ENCODE results near the gene KRTAP4-6. TPM values are rescaled to one million over a fixed set of nuclear protein-coding genes. Genes with fewer than 3 reads are reported as not detected.
A peak's percentile ranks its signal among the peaks of the same experiment; 100 is the strongest.
"Not testable (repeated sequence)": the region's sequence is repeated elsewhere in the genome, so short reads cannot be mapped to it uniquely, and the experiment has no call there.

KRTAP4-6 gene
- total RNA-seq, 1 experiment from 2014 or later: not detected

DNA sequence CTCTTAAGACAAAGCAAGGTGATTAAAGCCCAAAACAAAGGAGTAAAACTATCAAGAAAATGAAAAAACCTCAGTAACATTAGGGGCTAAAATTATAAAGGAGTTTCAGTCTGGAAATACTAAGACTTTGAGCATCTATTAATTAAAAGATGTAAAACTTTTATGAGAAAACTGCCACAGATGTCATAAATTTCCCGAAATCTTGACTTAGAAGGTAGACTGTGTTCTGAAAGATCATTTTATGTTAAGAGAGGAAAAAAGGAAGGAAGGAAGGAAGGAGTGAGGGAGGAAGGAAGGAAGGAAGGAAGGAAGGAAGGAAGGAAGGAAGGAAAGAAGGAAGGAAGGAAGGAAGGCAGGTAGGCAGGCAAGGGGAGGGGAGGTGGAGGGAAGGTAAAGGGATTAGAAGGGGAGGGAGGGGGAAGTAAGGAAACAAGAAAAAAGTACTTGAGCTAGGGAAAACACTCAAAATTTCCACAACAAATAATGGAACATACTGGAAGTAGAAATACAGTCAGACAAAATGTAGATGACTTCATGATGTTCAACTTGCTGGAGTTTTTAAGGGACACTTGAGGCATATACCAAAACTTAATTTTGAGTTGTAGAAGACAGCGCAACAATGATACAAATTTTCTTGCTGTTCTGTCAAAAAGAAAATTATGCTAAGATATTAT, 7.3 kb upstream of the KRTAP4-6 start:
- DNase-seq (ENCODE audit: low read depth): no peak

- no peak for DNase-seq (ENCODE audit: low read depth)
Measured at GRCh38 chr17:41145261-41145660, 4.9 kb upstream of the KRTAP4-6 start.

- no peak for DNase-seq (ENCODE audit: low read depth)
Measured at GRCh38 chr17:41144846-41145245, 4.5 kb upstream of the KRTAP4-6 start.

DNA sequence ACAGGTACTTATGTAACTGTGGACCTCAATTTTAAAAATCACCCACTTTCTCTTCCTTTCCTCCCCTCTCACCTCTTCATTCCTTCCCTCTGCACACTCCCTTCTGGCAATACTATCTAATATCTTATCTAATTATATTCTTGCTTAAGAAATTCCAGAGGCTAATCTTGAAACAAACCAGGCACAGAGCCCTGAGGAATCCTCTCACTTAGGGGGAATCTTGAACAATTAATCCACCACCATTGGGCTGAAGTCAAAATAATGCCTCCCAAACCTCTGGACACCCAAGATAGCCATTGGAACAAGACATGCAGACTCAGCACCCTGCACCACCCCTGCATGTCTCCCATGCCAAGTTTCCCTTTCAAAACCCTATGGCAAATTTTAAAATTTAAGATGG, 1.0 kb upstream of the KRTAP4-6 start:
- no peak for DNase-seq (ENCODE audit: low read depth)

- not testable (repeated sequence) for DNase-seq (ENCODE audit: low read depth)
Measured at GRCh38 chr17:41139865-41140264, 479 bp downstream of the KRTAP4-6 start.

DNA sequence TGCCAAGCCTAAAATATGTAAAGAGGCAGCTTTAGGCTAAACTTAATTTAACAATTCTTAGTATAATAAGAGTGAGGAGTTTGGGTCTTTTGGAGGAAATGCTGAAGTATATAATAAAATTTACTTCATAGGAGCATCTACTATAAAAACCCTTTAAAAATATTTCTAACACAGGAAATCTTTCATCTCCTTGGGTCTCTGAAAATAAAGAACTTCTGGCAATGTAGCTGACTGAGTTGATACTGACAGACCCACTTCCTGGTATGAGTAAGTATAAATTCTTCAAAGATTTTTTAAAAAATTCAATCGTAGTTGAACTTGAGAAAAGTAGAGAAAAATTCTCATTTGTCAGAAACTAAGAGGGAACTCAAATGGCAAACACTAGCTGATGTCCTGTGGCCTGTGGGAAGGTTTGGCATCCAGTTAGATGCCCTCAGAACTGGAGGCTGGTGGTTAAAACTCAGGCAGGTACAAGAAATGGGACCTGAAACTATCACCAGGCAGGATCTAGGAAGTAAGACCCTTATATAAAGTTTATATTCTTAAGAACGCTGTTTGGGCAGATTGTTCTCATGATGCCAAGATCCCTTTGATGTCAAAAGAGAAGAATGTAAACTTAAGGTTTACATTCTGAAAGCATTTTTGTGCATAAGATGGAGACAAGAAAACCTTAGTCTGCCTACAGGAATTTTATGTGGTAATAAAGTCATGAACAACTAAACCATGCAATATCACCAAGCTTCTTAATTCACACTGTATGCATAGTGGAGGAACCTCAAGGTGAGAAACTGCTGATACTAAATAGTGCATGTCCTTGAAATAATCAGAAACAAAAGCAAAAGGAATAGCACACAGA, 6.2 kb downstream of the KRTAP4-6 start:
- DNase-seq (ENCODE audit: low read depth): no peak

GRCh38 chr17:41131979-41132378, 8.4 kb downstream of the KRTAP4-6 start:
- DNase-seq (ENCODE audit: low read depth): peak; percentile 75

- no peak for DNase-seq (ENCODE audit: low read depth)
Measured at GRCh38 chr17:41127371-41127770, 13.0 kb downstream of the KRTAP4-6 start.

DNA sequence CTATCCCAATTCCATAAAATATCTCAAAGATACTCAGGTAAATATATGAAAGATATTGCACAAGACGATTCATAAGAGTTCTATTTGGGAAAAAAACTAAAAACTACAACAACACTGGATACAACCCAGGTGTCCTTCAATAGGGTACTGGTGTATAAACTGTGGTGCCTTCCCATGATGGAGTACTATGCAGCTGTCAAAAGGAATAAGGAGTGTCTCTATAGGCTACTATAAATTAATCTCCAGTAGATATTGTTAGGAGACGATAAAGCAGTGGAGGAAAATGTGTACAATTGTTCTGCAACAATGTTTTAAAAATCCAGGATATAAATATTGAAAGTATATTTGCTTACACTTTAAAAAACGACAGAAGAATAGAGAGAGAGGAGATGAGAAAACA, 13.9 kb downstream of the KRTAP4-6 start:
- no peak for DNase-seq (ENCODE audit: low read depth)

DNA sequence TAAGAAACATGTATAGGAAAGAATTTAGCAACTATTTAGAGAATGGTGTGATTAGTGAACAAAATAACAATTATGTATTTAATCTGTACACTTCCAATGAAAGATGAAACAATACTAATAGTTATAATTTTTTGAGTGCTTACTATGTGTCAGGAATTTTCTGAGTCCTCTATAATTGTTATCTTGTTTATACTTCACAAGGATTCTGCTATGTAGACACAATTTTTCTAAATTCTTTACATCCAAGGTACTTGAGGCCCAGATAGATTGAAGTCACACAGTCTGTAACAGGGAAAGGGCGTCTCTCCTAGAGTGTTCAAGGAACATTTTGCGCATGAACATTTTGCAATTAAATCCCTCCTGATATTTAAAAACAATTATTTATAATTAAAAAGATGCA, 15.3 kb downstream of the KRTAP4-6 start:
- no peak for DNase-seq (ENCODE audit: low read depth)

- DNase-seq (ENCODE audit: low read depth): not testable (repeated sequence)
Measured at GRCh38 chr17:41123991-41124371, 16.4 kb downstream of the KRTAP4-6 start, which contains the start of gene KRTAP4-12. Gene KRTAP4-12, minus strand, starts transcription at chr17:41124182. Its CDS starts 60 bp downstream, at chr17:41124122.

GRCh38 chr17:41123292-41123990, 16.9 kb downstream of the KRTAP4-6 start:
- not testable (repeated sequence) for DNase-seq (ENCODE audit: low read depth)

DNA sequence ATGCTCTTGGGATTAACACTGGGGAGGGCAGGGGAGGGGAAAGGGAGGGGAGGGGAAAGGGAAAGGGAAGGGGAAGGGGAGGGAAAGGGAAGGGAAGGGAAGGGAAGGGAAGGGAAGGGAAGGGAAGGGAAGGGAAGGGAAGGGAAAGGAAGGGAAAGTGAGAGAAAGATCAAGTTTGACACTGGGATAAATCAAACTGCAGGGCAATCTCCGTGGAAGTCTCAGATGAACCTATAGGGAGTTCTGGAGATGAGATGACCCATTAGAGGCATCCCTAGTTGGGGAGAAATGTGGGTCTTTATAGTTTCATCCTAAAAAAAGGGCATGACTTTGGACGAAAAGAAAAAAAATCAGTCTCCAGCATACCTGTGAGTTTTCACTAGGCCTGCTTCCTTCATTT, 18.6 kb downstream of the KRTAP4-6 start:
- no peak for DNase-seq (ENCODE audit: low read depth)

GRCh38 chr17:41119696-41120690, 20.4 kb downstream of the KRTAP4-6 start:
- DNase-seq (ENCODE audit: low read depth): peak; percentile 45

GRCh38 chr17:41118721-41119120, 21.6 kb downstream of the KRTAP4-6 start:
- DNase-seq (ENCODE audit: low read depth): no peak

DNA sequence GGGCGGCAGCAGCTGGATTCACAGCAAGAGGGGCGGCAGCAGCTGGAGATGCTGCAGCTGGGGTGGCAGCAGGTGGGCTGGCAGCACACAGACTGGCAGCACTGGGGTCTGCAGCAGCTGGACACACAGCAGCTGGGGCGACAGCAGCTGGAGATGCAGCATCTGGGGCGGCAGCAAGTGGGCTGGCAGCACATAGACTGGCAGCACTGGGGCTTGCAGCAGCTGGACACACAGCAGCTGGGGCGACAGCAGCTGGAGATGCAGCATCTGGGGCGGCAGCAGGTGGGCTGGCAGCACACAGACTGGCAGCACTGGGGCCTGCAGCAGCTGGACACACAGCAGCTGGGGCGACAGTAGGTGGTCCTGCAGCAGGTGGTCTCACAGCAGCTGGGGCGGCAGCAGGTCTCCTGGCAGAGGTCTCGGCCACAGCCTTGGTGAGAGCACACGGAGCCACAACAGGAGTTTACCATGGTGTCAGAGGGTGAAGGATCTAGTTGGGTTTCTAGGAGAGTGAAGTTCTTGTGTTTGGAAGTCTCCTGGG, 22.4 kb downstream of the KRTAP4-6 start, which contains the start of gene KRTAP4-11:
KRTAP4-11 (minus strand) TSS at position 528 of the 541 bp plus-strand sequence; CDS start at position 470, 58 bp downstream.
- DNase-seq (ENCODE audit: low read depth): not testable (repeated sequence)

DNA sequence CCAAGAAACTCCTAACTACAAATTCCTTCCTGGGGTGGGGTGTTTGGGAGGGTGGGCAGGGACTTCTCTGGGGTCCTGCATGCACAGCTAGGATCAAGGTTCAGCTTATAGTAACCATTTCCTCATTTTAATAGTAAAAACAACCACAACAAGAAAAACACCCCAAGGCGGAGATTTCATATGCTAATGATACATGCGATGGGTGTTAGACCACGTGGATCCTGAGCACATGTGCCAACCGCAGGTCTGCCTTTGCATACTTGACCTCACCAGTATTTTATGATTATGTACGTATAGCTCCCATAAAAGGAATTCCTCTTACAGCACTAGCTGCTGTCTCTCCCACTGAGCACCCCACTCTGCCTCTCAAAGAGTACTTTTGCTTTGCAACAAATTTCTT, 24.0 kb downstream of the KRTAP4-6 start:
- DNase-seq (ENCODE audit: low read depth): no peak

DNA sequence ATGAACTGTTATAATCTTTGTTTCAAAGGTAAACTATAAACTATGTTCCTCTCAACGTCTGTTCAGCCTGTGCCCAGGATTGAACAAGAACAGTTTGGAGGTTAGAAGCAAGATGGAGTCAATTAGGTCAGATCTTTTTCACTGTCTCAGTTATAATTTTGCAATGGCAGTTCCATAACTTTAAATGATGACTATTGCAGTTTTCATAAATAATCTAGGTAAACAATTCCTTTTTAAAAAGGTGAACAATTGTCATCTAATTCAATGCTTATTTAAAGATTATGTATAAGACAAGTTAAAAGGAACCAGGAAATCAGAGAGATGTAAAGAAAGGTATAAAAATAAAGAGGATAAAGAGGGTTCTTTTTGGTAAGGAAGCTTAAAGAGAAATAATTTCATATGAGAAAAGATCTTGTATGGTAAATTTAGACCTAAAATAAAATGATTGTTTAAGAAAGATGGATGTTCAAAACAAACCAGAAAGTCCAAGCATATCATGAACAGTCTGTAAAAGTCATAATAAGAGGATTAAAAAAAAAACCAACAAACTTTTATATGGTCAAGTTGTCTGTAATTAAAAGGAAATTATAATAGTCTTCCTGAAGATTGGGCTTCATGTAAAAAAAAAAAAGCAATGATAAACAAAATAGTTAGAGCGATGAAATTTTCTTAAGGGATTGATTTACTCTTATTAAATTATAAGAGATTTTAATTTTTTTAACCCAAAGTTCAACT, 29.0 kb downstream of the KRTAP4-6 start:
- no peak for DNase-seq (ENCODE audit: low read depth)

DNA sequence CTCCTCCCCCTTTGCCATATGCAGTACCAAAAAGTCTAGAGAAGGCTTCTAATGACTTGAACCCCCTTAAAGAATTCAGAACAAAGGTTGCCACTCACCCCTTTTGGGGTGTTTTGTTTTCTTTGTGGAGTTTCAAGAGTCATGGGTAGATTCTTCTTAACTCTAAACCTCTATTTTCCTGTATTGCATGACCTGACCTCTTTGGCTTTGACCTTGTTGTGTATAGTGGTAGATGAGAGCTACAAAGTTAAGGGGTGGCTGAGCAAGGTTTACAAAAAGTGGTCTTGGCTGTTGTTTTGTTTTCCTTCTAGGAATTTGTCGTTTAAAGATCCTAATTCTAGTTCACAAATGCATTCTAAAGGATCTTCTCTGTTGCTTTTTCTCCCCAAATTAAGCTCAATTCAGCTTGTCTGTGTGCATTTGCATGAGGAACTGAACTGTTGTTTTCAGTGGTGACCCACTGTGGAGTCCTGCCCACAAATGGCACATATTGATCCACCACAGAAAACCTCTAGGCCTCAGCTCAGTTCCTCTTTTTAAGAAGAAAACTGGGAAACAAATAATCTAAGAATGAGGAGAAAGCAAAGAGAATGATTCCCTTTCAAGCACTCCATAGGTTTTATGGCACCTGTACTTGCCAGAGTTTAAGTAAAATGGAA, 31.5 kb downstream of the KRTAP4-6 start:
- not testable (repeated sequence) for DNase-seq (ENCODE audit: low read depth)
